PC-9 (cell line): ENCODE measurements around the gene ERCC6L2. TPM values are rescaled to one million over a fixed set of nuclear protein-coding genes. Genes with fewer than 3 reads are reported as not detected.

ENCODE experiments used
- BruUV-seq: library from RNA; stranded (reverse); fragments of 400-500 nt; replicated peaks from 2 replicates; lab custom pipeline; 2021; lab: Mats Ljungman, UMichigan
- CTCF ChIA-PET: fragments of 300-600 bp; sonication (Branson Sonifier 250); formaldehyde crosslinking; loops from one replicate; lab custom pipeline; 2022; ENCODE audit warnings: antibody characterized with exemption; lab: Charles Lee
- POLR2A ChIA-PET: fragments of 300-600 bp; sonication (Branson Sonifier 250); formaldehyde crosslinking; loops from one replicate; lab custom pipeline; 2022; ENCODE audit warnings: antibody characterized with exemption; ENCODE audit not compliant: unreplicated experiment; lab: Charles Lee
- DNase-seq, 2 experiments: peaks; one replicate each; pipeline versions ENCODE4 v3.0.0 to v3.0.0-alpha.2; 2015 to 2022; ENCODE audit warnings: mixed read lengths in 1 of 2
- H2AFZ ChIP-seq: fragments of 200-600 bp; sonication (generic); 2 replicates; pipeline ENCODE4 v1.8.1; 2017; ENCODE audit warnings: antibody characterized with exemption
- H3F3A ChIP-seq: fragments of 200-600 bp; sonication (generic); 2 replicates; pipeline ENCODE4 v1.8.1; 2017; ENCODE audit warnings: antibody characterized with exemption, mild to moderate bottlenecking, low read depth; ENCODE audit not compliant: insufficient read depth
- H3K27ac ChIP-seq: fragments of 200-600 bp; sonication (generic); 2 replicates; pipeline ENCODE4 v1.6.1; 2016; ENCODE audit warnings: mixed run types
- H3K27me3 ChIP-seq: fragments of 200-600 bp; sonication (generic); 2 replicates; pipeline ENCODE4 v1.6.1; 2016; ENCODE audit warnings: low read depth, mixed run types; ENCODE audit not compliant: insufficient read depth
- H3K36me3 ChIP-seq: fragments of 200-600 bp; sonication (generic); 2 replicates; pipeline ENCODE4 v1.6.1; 2016; ENCODE audit warnings: low read depth, mixed run types
- H3K4me1 ChIP-seq: fragments of 200-600 bp; sonication (generic); replicated peaks from 2 replicates; pipeline ENCODE4 v1.6.1; 2016; ENCODE audit warnings: mixed run types; ENCODE audit not compliant: insufficient read depth
- H3K4me2 ChIP-seq: fragments of 200-600 bp; sonication (generic); 2 replicates; pipeline ENCODE4 v1.6.1; 2017; ENCODE audit warnings: mixed run types
- H3K4me3 ChIP-seq: fragments of 200-600 bp; sonication (generic); 2 replicates; pipeline ENCODE4 v1.6.1; 2016; ENCODE audit warnings: mixed run types
- H3K79me2 ChIP-seq: fragments of 200-600 bp; sonication (generic); 2 replicates; pipeline ENCODE4 v1.6.1; 2017; ENCODE audit warnings: low read depth, mixed run types
- H3K9me2 ChIP-seq: fragments of 200-600 bp; sonication (generic); 2 replicates; pipeline ENCODE4 v1.8.1; 2017; ENCODE audit warnings: mild to moderate bottlenecking; ENCODE audit not compliant: insufficient read depth
- H3K9me3 ChIP-seq: fragments of 200-600 bp; sonication (generic); 2 replicates; pipeline ENCODE4 v1.8.1; 2016; ENCODE audit warnings: low read depth; ENCODE audit not compliant: insufficient read depth
- H4K20me1 ChIP-seq: fragments of 200-600 bp; sonication (generic); 2 replicates; pipeline ENCODE4 v1.8.1; 2017; ENCODE audit not compliant: insufficient read depth
- EZH2 ChIP-seq: fragments of 200-600 bp; sonication (generic); IDR thresholded peaks from 2 replicates; pipeline ENCODE4 v1.8.0; 2017; ENCODE audit warnings: antibody characterized with exemption, low read depth
- intact Hi-C: fragments of 100-400 bp; cut with micrococcal nuclease; formaldehyde crosslinking; loops from one replicate; pipeline ENCODE4 v1.10.0; 2022; ENCODE audit not compliant: unreplicated experiment
- total RNA-seq: library from RNA; stranded (reverse); gene quantifications from 2 replicates; pipeline ENCODE4 v1.2.3, GENCODE V29; 2021
- TF ChIP-seq, protein P1 (sequence below): fragments of 200-600 bp; sonication (generic); conservative IDR thresholded peaks from 2 replicates; pipeline ENCODE4 v1.6.1; 2017; ENCODE audit warnings: mixed run types, antibody characterized with exemption, mild to moderate bottlenecking, moderate library complexity

ERCC6L2 gene
- total RNA-seq, 1 experiment from 2014 or later = 41.4 TPM

DNA sequence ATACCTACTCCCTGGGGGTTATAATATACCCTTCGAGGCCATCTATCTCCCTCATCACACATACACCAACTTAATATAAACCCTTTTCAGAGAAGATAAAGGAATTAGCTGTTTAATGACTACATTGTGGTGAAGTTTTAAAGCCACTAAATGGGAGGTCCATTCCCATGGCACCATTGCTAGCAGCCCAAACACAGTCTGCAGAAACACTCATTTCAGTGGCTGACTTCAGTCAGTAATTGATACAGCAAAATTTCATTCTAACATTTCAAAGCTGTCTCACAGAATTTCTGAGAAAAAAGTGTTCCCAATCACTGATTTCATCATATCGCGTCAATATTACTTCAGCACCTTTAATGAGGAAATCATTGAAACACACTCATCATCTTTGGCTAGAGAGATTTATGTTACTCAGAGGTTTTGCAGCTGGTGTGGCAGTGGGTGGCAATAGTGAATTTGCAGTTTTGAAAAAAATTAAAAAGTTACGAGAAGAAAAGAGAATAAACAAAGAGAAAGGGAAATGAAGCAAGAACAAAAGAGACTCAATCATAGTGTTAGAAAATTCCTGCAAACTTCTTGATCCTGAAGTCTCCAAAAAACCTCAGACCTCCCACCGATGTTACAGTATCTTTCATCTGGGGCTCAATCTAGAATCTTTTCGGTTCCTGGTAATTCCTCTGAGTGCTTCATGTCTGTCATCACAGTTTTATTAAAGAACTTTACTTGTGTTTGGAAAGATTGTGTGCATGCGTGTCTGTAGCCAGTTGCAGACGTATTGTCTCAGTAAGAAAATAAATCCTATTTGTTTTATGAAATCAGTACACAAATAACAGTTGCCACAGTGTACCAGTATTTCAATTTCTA is 105.0 kb downstream of the ERCC6L2 start:
- Histone ChIP-seq H3K79me2 (no peaks in the 10 kb centered on the region), H3K27me3 (no peaks in the 10 kb centered on the region), H4K20me1 (no peaks in the 10 kb centered on the region), H3K4me1 (no peaks in the 10 kb centered on the region), H3K9me2 (no peaks in the 10 kb centered on the region), H3K36me3 (0 out of 2 replicates have a peak, but pooled peaks cover 4% of the 10 kb centered on the region), H3K4me3 (no peak overlapping the region), H3F3A (no peaks in the 10 kb centered on the region; the same call in 1 of the 2 replicates), H2AFZ (no peak overlapping the region), H3K4me2 (no peak overlapping the region), H3K27ac (no peak overlapping the region), H3K9me3 (no peaks in the 10 kb centered on the region)
- BruUV-seq = no TSS peak
- TF ChIP-seq EZH2 = no peak
- TF ChIP-seq, protein P1, sequence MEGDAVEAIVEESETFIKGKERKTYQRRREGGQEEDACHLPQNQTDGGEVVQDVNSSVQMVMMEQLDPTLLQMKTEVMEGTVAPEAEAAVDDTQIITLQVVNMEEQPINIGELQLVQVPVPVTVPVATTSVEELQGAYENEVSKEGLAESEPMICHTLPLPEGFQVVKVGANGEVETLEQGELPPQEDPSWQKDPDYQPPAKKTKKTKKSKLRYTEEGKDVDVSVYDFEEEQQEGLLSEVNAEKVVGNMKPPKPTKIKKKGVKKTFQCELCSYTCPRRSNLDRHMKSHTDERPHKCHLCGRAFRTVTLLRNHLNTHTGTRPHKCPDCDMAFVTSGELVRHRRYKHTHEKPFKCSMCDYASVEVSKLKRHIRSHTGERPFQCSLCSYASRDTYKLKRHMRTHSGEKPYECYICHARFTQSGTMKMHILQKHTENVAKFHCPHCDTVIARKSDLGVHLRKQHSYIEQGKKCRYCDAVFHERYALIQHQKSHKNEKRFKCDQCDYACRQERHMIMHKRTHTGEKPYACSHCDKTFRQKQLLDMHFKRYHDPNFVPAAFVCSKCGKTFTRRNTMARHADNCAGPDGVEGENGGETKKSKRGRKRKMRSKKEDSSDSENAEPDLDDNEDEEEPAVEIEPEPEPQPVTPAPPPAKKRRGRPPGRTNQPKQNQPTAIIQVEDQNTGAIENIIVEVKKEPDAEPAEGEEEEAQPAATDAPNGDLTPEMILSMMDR = no peak
- DNase-seq = no peak
- CTCF ChIA-PET = no interaction called here
- POLR2A ChIA-PET = interaction anchor here (0.6 kb wide), 1 partner anchor 29 kb away, joined by 5 read pairs; no protein-coding TSS in a partner anchor
- intact Hi-C loops = no loop called here

- POLR2A ChIA-PET = no interaction called here
- H2AFZ ChIP-seq = no peak overlapping the region
- H3K27me3 ChIP-seq = no peaks in the 10 kb centered on the region
- no peaks in the 10 kb centered on the region for H3K9me3 ChIP-seq
- no peaks in the 10 kb centered on the region for H3F3A ChIP-seq
- CTCF ChIA-PET = no interaction called here
- intact Hi-C loops = no loop called here
- no peak overlapping the region for H3K4me3 ChIP-seq
- H3K36me3 ChIP-seq = 0 out of 2 replicates have a peak, but pooled peaks cover 9% of the 10 kb centered on the region
- H3K79me2 ChIP-seq = no peaks in the 10 kb centered on the region
- H3K4me2 ChIP-seq = no peak overlapping the region
- BruUV-seq = no TSS peak
- H3K27ac ChIP-seq = no peak overlapping the region
- H3K9me2 ChIP-seq = no peaks in the 10 kb centered on the region
- no peaks in the 10 kb centered on the region for H4K20me1 ChIP-seq
- no peak for DNase-seq
- TF ChIP-seq EZH2 = no peak
- TF ChIP-seq, protein P1 = no peak
- H3K4me1 ChIP-seq = no peaks in the 10 kb centered on the region
Measured at GRCh38 chr9:95981761-95982390, 106.4 kb downstream of the ERCC6L2 start.

DNA sequence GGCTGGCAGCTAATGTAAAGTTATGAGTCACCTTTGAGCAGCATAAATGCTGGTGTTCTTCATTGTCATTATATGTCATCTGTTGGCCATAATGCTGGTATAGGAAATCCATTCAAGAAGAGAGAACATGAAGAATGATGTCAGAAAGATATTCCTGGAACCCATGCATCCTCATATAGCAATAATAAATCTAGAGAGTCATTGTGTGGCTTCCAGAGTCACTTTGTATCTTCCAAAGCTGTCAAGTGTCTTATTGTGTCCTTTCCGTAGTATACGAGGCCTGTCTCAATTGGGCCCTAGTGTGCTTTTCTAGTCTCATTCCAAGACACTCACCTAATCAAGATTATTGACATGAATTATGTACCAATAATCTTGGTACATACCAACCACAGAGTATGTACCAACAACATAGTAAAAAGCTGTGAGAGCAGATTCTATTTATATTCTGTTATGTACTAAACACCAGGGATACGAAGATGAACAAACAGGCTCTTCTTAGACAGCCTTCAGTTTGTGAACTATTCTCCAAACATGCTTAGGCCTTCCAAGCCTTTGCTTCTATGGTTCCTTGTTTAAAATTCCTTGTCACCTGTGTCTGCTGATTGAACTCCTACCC is 110.1 kb downstream of the ERCC6L2 start:
- TF ChIP-seq EZH2 = no peak
- TF ChIP-seq, protein P1 = no peak
- CTCF ChIA-PET = no interaction called here
- no peaks in the 10 kb centered on the region for H4K20me1 ChIP-seq
- no peaks in the 10 kb centered on the region for H3K4me1 ChIP-seq
- no peak for DNase-seq
- no peaks in the 10 kb centered on the region for H3K79me2 ChIP-seq
- H3K27me3 ChIP-seq = no peaks in the 10 kb centered on the region
- no peak overlapping the region for H3K4me3 ChIP-seq
- no peaks in the 10 kb centered on the region for H3F3A ChIP-seq
- H3K4me2 ChIP-seq = no peak overlapping the region
- H3K36me3 ChIP-seq = 0 out of 2 replicates have a peak, but pooled peaks cover 13% of the 10 kb centered on the region
- intact Hi-C loops = no loop called here
- no peaks in the 10 kb centered on the region for H3K9me2 ChIP-seq
- BruUV-seq = no TSS peak
- no peak overlapping the region for H3K27ac ChIP-seq
- no peak overlapping the region for H2AFZ ChIP-seq
- POLR2A ChIA-PET = no interaction called here
- H3K9me3 ChIP-seq = no peaks in the 10 kb centered on the region
